Fibroblast of gingiva (primary cell): ENCODE measurements around the gene MT1H.
"Not testable (repeated sequence)": the region's sequence is repeated elsewhere in the genome, so short reads cannot be mapped to it uniquely, and the experiment has no call there.

ENCODE experiments used
- DNase-seq: peaks from one replicate; pipeline ENCODE4 v3.0.0-alpha.2; 2011; ENCODE audit warnings: low read depth

The MT1H gene

DNA sequence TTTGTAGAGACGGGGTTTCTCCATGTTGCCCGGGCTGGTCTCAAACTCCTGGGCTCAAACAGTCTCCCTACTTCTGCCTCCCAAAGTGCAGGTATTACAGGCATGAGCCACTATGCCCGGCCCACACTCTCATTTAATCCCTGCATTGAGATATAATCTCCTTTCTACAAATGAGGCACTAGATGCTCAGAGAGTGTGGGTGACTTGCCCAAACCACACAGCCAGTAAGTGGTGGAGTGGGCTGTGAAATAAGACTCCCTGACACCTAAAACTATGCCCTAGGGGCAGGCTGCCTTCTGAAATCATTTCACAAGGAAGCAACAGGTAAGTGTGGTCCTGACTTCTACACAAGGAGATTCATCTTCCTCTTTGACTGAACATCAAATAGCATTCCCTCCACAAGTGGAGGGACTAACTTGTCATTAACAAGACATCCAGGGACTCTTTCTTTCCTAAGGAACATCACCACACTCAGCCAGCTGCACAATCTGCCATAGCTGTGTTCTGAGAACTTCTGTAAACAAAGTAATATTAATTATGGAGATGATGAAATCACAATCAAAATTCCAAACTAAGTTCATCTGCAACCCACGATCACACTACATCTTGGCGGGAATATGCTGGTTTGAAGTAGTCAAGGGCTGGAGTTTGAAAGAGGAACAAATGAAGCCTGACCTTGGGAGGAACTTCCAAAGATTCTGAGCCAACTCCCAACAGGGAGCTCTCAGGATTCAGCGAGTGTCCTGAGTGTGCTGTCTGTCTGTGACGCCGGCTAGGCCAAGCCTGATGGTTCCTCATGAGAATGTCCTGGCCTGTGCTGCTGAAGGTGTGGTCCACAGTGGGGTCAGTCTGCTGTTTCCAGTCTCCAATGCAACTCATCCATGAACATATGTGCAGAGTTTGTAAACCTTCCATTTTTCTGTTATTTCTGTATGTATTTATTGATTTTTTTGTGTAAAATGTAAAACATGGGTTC is 4.0 kb upstream of the MT1H start:
- DNase-seq = not testable (repeated sequence)

- DNase-seq = no peak
Measured at GRCh38 chr16:56667581-56668571, 1.7 kb upstream of the MT1H start, which contains the start of gene MT1G. TSS of gene MT1G (minus strand) at chr16:56668065. CDS start at chr16:56667993, 72 bp downstream.

GRCh38 chr16:56669840-56670619 is 416 bp downstream of the MT1H start:
- DNase-seq = no peak

- DNase-seq = no peak
Measured at GRCh38 chr16:56670620-56670934, 963 bp downstream of the MT1H start.

GRCh38 chr16:56671691-56672090 is 2.1 kb downstream of the MT1H start:
- peak; percentile 49 for DNase-seq

GRCh38 chr16:56672171-56672570 is 2.6 kb downstream of the MT1H start:
- DNase-seq = not testable (repeated sequence)

GRCh38 chr16:56672761-56673536 is 3.3 kb downstream of the MT1H start:
- no peak for DNase-seq

GRCh38 chr16:56673921-56674320 is 4.3 kb downstream of the MT1H start:
- DNase-seq = peak; percentile 19

DNA sequence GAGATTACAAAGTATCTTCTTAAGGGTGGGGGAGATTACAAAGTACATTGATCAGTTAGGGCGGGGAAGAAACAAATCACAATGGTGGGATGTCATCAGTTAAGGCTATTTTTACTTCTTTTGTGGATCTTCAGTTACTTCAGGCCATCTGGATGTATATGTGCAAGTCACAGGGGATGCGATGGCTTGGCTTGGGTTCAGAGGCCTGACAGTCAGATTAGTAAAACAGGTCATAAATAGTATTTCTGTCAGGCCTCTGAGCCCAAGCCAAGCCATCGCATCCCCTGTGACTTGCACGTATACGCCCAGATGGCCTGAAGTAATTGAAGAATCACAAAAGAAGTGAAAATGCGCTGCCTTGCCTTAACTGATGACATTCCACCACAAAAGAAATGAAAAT is 5.0 kb downstream of the MT1H start:
- not testable (repeated sequence) for DNase-seq

GRCh38 chr16:56675685-56676210 is 6.1 kb downstream of the MT1H start:
- no peak for DNase-seq

- no peak for DNase-seq
Measured at GRCh38 chr16:56677474-56677873, 7.9 kb downstream of the MT1H start.

DNA sequence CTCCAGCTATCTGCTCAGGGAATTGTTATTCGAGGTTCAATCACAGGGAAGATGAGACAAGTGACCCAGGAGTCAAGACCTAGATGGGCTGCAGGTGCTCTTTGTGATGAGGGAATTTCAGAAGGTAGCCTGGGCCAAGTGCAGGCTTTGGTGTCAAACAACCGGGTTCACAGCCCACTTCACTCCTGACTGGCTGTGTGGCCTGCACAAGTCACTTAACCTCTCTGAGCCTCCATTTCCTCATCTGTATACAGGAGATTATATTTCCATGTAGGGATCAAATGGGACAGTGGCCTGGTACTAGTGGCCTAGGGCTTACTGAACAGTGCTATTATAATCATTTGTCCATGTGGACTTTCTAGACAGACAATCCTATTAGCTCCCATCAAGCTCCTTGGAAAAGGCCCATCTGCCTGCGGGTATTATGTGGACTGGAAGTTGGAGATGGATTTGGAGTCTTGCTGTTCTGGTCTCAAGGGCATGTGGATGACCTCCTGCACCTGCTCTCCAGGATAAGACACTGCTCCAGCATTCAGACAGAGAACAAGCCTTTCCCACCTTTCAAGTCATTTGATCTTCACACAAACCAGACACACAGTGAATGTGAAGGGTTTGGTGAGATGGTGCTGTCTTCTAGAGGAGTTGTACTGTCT is 9.6 kb downstream of the MT1H start:
- DNase-seq = no peak

GRCh38 chr16:56679818-56680217 is 10.2 kb downstream of the MT1H start:
- DNase-seq = no peak

GRCh38 chr16:56681939-56682702 is 12.5 kb downstream of the MT1H start, which contains the start of gene MT1X:
TSS of gene MT1X (plus strand) at chr16:56682470. CDS start at chr16:56682541, 71 bp downstream.
- DNase-seq = peak; percentile 91

DNA sequence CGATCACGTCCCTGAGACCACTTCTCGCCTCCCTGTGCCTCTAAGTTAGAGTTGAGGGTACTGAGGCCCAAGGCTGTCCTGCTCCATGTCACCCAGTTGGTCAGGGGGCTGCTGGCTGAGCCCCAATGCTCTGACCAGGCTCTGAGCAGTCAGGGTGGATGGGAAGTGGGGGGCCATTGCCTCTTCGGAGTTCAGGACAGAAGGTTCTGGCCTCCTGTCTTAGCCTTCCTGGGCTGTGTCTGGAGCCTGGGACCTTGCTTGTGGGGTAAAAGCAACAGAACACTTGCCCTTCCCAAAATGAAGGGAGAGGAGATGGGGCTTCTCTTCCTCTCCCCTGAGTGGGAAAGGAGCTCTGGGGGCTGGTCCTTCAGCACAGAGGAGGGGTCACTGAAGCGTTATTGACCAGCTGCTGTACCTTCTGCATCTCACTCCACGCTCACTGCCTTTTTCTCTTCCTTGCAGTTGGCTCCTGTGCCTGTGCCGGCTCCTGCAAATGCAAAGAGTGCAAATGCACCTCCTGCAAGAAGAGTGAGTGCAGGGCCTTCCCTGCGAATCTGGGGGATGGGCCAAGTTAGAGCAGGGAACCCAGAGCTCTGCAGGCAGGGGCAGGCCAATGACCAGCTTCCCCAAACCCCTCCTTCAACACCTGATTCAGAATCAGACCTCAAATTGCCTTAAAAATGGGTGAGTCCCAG is 13.2 kb downstream of the MT1H start:
- no peak for DNase-seq

GRCh38 chr16:56683424-56684172 is 14.0 kb downstream of the MT1H start:
- DNase-seq = no peak

DNA sequence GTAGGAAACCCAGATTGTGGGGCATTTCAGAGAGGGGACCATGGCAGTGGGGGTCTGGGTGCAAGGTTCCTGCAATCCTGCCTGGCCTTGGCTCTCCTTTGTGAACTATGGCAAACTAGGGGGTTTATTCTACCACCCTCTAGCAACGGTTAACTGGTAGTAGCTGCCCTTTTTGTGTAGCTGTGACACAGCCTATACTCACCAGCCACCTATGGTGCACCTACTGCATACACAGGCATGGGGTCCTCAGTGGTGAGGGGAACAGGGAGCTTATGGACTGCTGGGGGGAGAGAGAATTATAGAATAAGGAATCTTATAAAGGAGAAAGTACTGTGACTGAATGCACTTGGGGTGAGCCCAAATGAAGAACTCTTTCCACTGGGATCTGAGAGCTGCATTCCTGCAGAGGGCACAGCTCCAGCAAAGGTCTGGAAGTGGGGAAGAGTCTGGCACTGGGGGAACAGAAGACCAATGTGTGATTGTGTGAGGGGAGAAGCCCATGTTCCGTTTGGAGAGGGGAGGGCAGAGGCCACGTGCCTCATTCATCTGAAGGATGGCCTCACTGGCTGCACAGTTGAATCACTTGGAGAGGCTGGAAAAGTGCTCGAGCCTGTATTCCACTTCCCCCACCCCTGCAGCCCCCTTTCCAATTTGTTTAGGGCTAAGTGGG is 14.8 kb downstream of the MT1H start:
- DNase-seq = no peak
